Upper lobe of left lung (tissue), 6 donors: ENCODE results near the gene RBM8A. TPM values are rescaled to one million over a fixed set of nuclear protein-coding genes. Genes with fewer than 3 reads are reported as not detected.
A peak's percentile ranks its signal among the peaks of the same experiment; 100 is the strongest.

Experiments
- ATAC-seq, 2 donors: fragments of 200-7000 bp; cut with Tn5 transposase; one replicate each; pipeline ENCODE4 v1.9.1; 2022; ENCODE audit warnings: mild to moderate bottlenecking in 2 of 2, moderate library complexity in 2 of 2; ENCODE audit not compliant: low FRiP score in 2 of 2
- DNase-seq, 2 donors: peaks; one replicate each; pipeline ENCODE4 v3.0.0-alpha.2; 2019 to 2020
- H3K27ac ChIP-seq, 4 donors: fragments of 200-600 bp; sonication (generic); one replicate each; pipeline ENCODE4 v1.5.1; 2016 to 2019
- H3K27me3 ChIP-seq, 4 donors: fragments of 200-600 bp; sonication (generic); one replicate each; pipeline ENCODE4 v1.5.1; 2017 to 2019
- H3K36me3 ChIP-seq, 4 donors: fragments of 200-600 bp; sonication (generic); one replicate each; pipeline ENCODE4 v1.5.1; 2016 to 2019
- H3K4me1 ChIP-seq, 4 donors: fragments of 200-600 bp; sonication (generic); one replicate each; pipeline ENCODE4 v1.5.1; 2018 to 2019
- H3K4me3 ChIP-seq, 4 donors: fragments of 200-600 bp; sonication (generic); one replicate each; pipeline ENCODE4 v1.5.1; 2017 to 2019; ENCODE audit warnings: mild to moderate bottlenecking in 2 of 4, moderate library complexity in 1 of 4
- H3K9me3 ChIP-seq, 4 donors: fragments of 200-600 bp; sonication (generic); one replicate each; pipeline ENCODE4 v1.5.1; 2018 to 2019
- CTCF ChIP-seq, 6 experiments: fragments of 450-650 bp in 4 of 6; fragments of 200-600 bp in 2 of 6; sonication (generic) in 2 of 6; IDR thresholded peaks; one replicate each; pipeline ENCODE4 v1.5.1; 2016 to 2019; ENCODE audit warnings: antibody characterized with exemption in 6 of 6
- EP300 ChIP-seq, 4 donors: sonication (generic); formaldehyde crosslinking; IDR thresholded peaks; one replicate each; pipeline ENCODE4 v1.5.1; 2017; ENCODE audit warnings: antibody characterized with exemption in 4 of 4, control low read depth in 2 of 4
- POLR2A ChIP-seq, 4 donors: fragments of 450-650 bp; IDR thresholded peaks; one replicate each; pipeline ENCODE4 v1.5.1; 2016 to 2017; ENCODE audit warnings: antibody characterized with exemption in 4 of 4, mild to moderate bottlenecking in 2 of 4
- POLR2AphosphoS5 ChIP-seq, 2 donors: sonication (generic); formaldehyde crosslinking; IDR thresholded peaks; one replicate each; pipeline ENCODE4 v1.5.1; 2017; ENCODE audit warnings: antibody characterized with exemption in 2 of 2
- WGBS, 2 donors: methylation state at CpG; one replicate each; pipeline ENCODE4 v1.1.5; 2017 to 2018; 5-methylcytosine and 5-hydroxymethylcytosine counted together
- total RNA-seq, 6 donors: library from RNA; depleted of rRNA in 4 of 6; stranded (reverse); fragments of >200 nt in 4 of 6; gene quantifications; one replicate each; pipeline versions ENCODE4 v1.1.0 to v1.2.1, GENCODE V29; 2016 to 2021
- donor health status: DM: no; HTN: no; CAD: no; lungs with moderate emphysema.
- donor health status: DM: no; HTN: yes; CAD: no; lungs with severe emphysema.

The RBM8A gene
- total RNA-seq, 6 donors from 2014 or later = 30.1 to 144 (median 101) TPM

- no peaks in the 10 kb centered on the region for H3K27me3 ChIP-seq
- H3K4me1 ChIP-seq = peaks cover 57 to 86% (median 64%) of the 10 kb centered on the region in 4 donors
- H3K4me3 ChIP-seq = peak overlapping the region; percentile 41 to 66 (median 62)
- ATAC-seq = peak; percentile 49 to 56
- WGBS, 2 donors = 0% methylated on average over 34 of the region's 44 CpGs; no CpG with 5 or more reads in 1 of the 2 donors
- H3K27ac ChIP-seq = peak overlapping the region; percentile 77 to 92 (median 85)
- H3K9me3 ChIP-seq = no peaks in the 10 kb centered on the region
- no peaks in the 10 kb centered on the region for H3K36me3 ChIP-seq
- TF ChIP-seq POLR2A (IDR thresholded peaks at IDR 0.05) (peak in 2 of 4 donors; percentile 73 to 74), EP300 (IDR thresholded peaks at IDR 0.05) (no peak), CTCF (IDR thresholded peaks at IDR 0.05) (peak in 5 of 6 experiments; percentile 11 to 42 (median 39)), POLR2AphosphoS5 (IDR thresholded peaks at IDR 0.05) (peak; percentile 56 to 85)
- DNase-seq = peak; percentile 79 to 92
These were observed 33.3 kb upstream of the RBM8A start for GRCh38 chr1:145960468-145961108.

GRCh38 chr1:145959957-145960467 lies 32.7 kb upstream of the RBM8A start:
- no peaks in the 10 kb centered on the region for H3K27me3 ChIP-seq
- H3K4me3 ChIP-seq = peak overlapping the region; percentile 41 to 66 (median 62)
- H3K36me3 ChIP-seq = no peaks in the 10 kb centered on the region
- DNase-seq = no peak
- TF ChIP-seq EP300 (IDR thresholded peaks at IDR 0.05) (no peak), POLR2AphosphoS5 (IDR thresholded peaks at IDR 0.05) (no peak), POLR2A (IDR thresholded peaks at IDR 0.05) (no peak), CTCF (IDR thresholded peaks at IDR 0.05) (no peak)
- H3K27ac ChIP-seq = peak overlapping the region; percentile 77 to 92 (median 85)
- ATAC-seq = no peak
- no peaks in the 10 kb centered on the region for H3K9me3 ChIP-seq
- H3K4me1 ChIP-seq = peaks cover 60 to 87% (median 66%) of the 10 kb centered on the region in 4 donors
- 14 to 19% methylated on average over 6 to 12 of the region's 12 CpGs for WGBS, 2 donors

GRCh38 chr1:145959333-145959732 lies 32.0 kb upstream of the RBM8A start:
- Histone ChIP-seq H3K27me3 (no peaks in the 10 kb centered on the region), H3K4me3 (no peak overlapping the region), H3K27ac (peak overlapping the region in 2 of 4 donors; percentile 53 to 92), H3K36me3 (peaks cover 0 to 3% (median 0%) of the 10 kb centered on the region in 4 donors), H3K9me3 (no peaks in the 10 kb centered on the region), H3K4me1 (peaks cover 63 to 94% (median 68%) of the 10 kb centered on the region in 4 donors)
- DNase-seq (no peak), ATAC-seq (no peak)
- TF ChIP-seq CTCF (IDR thresholded peaks at IDR 0.05) = no peak
- TF ChIP-seq POLR2AphosphoS5 (IDR thresholded peaks at IDR 0.05) = no peak

GRCh38 chr1:145958734-145959133 lies 31.4 kb upstream of the RBM8A start:
- Histone ChIP-seq H3K27ac (peak overlapping the region in 2 of 4 donors; percentile 53 to 99), H3K4me1 (peaks cover 60 to 95% (median 64%) of the 10 kb centered on the region in 4 donors), H3K27me3 (no peaks in the 10 kb centered on the region), H3K36me3 (peaks cover 0 to 3% (median 0%) of the 10 kb centered on the region in 4 donors), H3K4me3 (no peak overlapping the region), H3K9me3 (no peaks in the 10 kb centered on the region)
- DNase-seq = no peak
- ATAC-seq = no peak
- TF ChIP-seq EP300 (IDR thresholded peaks at IDR 0.05) (no peak), POLR2A (IDR thresholded peaks at IDR 0.05) (no peak), POLR2AphosphoS5 (IDR thresholded peaks at IDR 0.05) (no peak), CTCF (IDR thresholded peaks at IDR 0.05) (no peak)
